Measurements from ENCODE around the gene TSHZ2.

The TSHZ2 gene

DNA sequence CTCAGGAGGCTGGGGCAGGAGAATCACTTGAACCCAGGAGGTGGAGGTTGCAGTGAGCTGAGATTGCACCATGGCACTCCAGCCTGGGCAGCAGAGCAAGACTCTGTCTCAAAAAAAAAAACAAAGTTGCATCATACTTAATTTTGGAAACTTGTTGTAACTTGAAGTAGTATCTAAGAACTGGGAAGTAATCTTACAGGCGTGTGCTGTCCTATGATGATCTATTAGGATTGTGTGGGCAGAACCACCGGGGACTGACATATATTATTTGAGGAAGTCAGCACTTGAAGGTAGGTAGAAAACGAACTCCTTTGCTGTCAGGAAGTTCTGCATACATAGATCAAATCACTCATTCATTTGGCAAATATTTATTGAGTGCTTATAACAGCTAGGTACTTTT lies 433.0 kb downstream of the TSHZ2 start:
- TF ChIP-seq, protein P1, sequence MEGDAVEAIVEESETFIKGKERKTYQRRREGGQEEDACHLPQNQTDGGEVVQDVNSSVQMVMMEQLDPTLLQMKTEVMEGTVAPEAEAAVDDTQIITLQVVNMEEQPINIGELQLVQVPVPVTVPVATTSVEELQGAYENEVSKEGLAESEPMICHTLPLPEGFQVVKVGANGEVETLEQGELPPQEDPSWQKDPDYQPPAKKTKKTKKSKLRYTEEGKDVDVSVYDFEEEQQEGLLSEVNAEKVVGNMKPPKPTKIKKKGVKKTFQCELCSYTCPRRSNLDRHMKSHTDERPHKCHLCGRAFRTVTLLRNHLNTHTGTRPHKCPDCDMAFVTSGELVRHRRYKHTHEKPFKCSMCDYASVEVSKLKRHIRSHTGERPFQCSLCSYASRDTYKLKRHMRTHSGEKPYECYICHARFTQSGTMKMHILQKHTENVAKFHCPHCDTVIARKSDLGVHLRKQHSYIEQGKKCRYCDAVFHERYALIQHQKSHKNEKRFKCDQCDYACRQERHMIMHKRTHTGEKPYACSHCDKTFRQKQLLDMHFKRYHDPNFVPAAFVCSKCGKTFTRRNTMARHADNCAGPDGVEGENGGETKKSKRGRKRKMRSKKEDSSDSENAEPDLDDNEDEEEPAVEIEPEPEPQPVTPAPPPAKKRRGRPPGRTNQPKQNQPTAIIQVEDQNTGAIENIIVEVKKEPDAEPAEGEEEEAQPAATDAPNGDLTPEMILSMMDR (IDR thresholded peaks at IDR 0.05; ENCODE audit: low read depth, low read length), result no peak
- DNase-seq (ENCODE audit: low read depth, low spot score), result no peak
- in situ Hi-C loops (cut with HindIII; ENCODE audit: low sequenced_read_pairs), result no loop called here
- no peak overlapping the region for H3K4me3 ChIP-seq (ENCODE audit: low read depth, low read length)

DNA sequence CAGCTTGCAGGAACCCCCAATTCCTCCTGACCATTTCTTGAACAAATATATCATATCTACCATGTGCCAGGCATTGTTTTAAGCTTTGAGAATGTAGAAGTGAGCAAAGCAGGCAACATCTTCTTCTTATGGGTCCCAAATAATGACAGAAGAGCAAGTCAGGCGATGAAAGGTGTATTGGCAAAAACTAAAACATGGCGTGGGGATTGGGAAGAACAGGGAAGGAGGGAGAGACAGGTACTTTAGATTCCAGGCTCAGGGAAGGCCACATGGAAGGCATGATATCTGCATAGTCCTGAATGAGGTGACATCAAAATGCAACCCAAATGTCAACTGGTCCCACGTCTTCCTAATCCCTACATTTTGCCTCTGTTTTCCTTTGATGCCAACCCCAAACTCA lies 434.4 kb downstream of the TSHZ2 start:
- DNase-seq (ENCODE audit: low read depth, low spot score), result no peak
- H3K4me3 ChIP-seq (ENCODE audit: low read depth, low read length), result no peak overlapping the region
- in situ Hi-C loops (cut with HindIII; ENCODE audit: low sequenced_read_pairs), result no loop called here
- TF ChIP-seq, protein P1 (IDR thresholded peaks at IDR 0.05; ENCODE audit: low read depth, low read length), result no peak

DNA sequence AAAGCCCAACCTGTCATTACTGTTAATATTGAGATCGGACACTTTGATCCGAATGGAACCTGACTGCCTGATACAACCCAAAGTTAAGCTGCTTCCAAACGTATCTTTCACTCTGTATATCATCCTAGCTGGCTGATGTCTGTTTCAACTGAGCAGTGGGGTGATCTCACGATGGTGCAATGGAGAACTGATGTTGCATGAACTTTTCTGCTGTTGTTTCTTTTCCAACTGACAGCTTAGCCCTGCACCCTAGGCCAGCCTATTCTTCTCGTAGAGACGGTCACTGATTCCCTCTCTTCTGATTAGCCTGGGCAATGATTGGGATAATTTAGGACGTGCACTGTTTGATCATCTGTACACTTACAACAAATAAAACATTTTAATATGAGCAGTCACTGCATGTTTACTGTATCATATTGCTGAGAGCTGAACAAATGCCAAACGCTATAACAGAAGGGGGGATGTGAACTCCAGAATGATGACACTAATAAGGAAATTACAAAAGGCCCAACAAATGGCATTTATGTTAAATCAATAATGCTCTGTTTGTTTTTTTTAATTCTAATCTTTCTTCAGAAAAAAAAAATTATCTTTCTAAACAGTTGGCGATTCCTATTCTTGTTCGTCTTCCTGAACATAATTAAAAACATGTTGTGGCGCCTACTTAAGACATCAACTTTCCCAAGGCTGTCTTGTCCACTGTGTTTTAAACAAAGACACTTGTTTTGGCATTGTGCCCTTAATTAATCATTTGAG lies 436.7 kb downstream of the TSHZ2 start:
- no peak for DNase-seq (ENCODE audit: low read depth, low spot score)
- H3K4me3 ChIP-seq (ENCODE audit: low read depth, low read length), result no peak overlapping the region
- TF ChIP-seq, protein P1 (IDR thresholded peaks at IDR 0.05; ENCODE audit: low read depth, low read length), result no peak
- in situ Hi-C loops (cut with HindIII; ENCODE audit: low sequenced_read_pairs), result no loop called here

DNA sequence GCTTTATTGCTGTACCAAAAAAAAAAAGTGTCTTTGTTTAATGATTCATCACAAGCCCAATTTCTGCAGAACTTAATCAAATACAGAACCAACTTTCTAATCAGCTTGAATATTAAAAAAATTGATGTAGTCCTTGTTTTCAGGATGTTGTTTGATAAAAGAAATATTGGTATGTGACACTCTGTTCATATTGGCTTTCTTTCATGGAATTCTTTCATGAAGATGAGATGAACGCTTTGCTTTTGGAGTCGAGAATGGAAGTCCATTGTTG lies 437.2 kb downstream of the TSHZ2 start:
- DNase-seq (ENCODE audit: low read depth, low spot score), result no peak
- TF ChIP-seq, protein P1 (IDR thresholded peaks at IDR 0.05; ENCODE audit: low read depth, low read length), result no peak
- no peak overlapping the region for H3K4me3 ChIP-seq (ENCODE audit: low read depth, low read length)
- in situ Hi-C loops (cut with HindIII; ENCODE audit: low sequenced_read_pairs), result no loop called here

DNA sequence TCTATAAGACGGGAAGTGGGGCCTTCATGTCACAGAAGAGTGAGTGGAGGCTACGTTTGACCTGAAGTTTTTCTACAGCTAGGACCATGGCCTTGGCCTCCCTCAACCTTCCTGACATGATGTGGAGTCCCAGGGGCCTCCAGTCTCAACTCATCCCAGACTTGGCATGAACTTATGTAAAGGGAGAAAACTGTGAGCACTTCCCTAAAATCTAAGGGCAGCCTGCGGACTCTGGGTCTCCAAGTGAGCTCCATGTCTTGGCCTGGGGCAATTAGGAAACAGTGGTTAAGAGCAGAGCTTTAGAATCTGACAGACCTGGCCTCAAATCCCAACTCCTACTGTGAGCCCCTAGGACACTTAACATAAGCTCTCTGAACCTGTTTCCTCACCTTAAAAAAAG lies 439.0 kb downstream of the TSHZ2 start:
- in situ Hi-C loops (cut with HindIII; ENCODE audit: low sequenced_read_pairs), result no loop called here
- TF ChIP-seq, protein P1 (IDR thresholded peaks at IDR 0.05; ENCODE audit: low read depth, low read length), result no peak
- H3K4me3 ChIP-seq (ENCODE audit: low read depth, low read length), result no peak overlapping the region
- no peak for DNase-seq (ENCODE audit: low read depth, low spot score)

DNA sequence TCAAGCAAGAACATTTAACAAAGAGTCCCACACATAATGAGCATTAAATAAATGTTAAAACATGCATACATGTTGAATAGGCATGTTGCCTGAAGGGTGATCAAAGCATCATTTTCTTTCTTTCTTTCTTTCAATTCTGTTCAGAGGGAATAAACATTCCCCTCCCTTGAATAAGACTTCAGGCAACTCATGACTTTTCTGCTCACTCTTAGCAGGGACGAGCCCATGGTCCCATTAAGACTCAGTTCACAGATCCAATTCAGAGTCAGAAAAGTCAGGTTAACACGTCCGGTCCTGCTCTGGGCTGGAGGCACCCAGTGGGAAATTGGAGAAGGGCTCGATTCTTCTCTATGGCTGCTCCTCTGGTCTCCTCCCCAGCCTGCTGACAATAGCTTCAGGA lies 439.7 kb downstream of the TSHZ2 start:
- TF ChIP-seq, protein P1 (IDR thresholded peaks at IDR 0.05; ENCODE audit: low read depth, low read length), result no peak
- in situ Hi-C loops (cut with HindIII; ENCODE audit: low sequenced_read_pairs), result no loop called here
- no peak overlapping the region for H3K4me3 ChIP-seq (ENCODE audit: low read depth, low read length)
- no peak for DNase-seq (ENCODE audit: low read depth, low spot score)
